ENCODE data around the gene SVIL.

DNA sequence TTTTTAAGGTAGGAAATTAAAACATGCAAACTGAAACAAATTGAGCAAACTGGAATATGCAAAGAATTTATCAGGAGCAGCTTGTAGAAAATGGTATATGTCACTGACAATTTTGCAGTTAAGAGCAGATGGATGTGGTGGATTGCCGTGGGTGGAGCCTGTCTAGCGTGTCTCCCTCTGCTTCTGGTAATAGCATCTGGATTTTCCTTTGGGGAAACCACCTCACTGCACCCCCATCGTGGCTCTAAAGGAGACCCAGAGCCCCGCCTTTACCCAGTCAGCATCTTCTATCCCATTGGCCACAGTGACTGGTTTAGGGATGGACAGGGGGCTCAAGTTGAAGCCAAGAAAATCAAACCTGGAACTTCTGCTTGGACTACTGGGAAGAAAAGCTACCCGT lies 142.9 kb downstream of the SVIL start:
- TF ChIP-seq POLR2A (IDR thresholded peaks at IDR 0.05) (no peak), CTCF (IDR thresholded peaks at IDR 0.05 in 8 of 11, conservative IDR thresholded peaks at IDR 0.05 in 3 of 11) (no peak), POLR2AphosphoS5 (IDR thresholded peaks at IDR 0.05) (no peak)

All from spleen (tissue), 7 donors.